Body of pancreas (tissue), 4 donors: Measurements from ENCODE around the gene FGF1.

Experiments used
- CTCF ChIP-seq, 7 experiments: fragments of 450-650 bp in 4 of 7; fragments of 200-600 bp in 3 of 7; sonication (generic) in 3 of 7; IDR thresholded peaks; one replicate each; pipeline ENCODE4 v1.5.1; 2016 to 2019; ENCODE audit warnings: antibody characterized with exemption in 7 of 7
- POLR2A ChIP-seq, 3 donors: fragments of 450-650 bp; IDR thresholded peaks; one replicate each; pipeline ENCODE4 v1.6.1; 2016; ENCODE audit warnings: antibody characterized with exemption in 3 of 3, mild to moderate bottlenecking in 2 of 3

GRCh38 chr5:142661143-142661542, 24.7 kb downstream of the FGF1 start:
- TF ChIP-seq CTCF (IDR thresholded peaks at IDR 0.05) (no peak), POLR2A (IDR thresholded peaks at IDR 0.05) (no peak)
